Measurements from ENCODE around the gene LTA.

The LTA gene

DNA sequence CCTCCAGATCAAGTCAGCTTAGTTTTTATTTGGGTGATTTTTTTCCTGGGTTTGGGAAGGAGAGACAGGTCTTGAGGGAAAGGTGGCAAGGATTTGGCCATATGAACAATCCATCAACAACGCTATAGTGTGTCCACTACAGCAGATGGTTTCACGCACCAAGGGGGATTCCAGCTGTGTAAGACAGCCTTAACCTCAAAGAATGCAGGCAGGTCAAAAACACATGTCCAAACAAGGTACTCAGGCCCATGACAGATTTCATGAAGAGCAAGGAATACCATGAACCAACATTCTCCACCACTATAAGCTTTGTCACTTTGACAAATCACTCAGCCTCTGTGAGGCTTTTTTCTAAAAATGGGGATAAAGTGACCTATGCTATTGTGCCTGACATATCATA, 44.9 kb downstream of the LTA start:
- Histone ChIP-seq H3K27ac (ENCODE audit: extremely low read depth, low read depth, low read length) (no peak overlapping the region), H3K9me3 (ENCODE audit: control insufficient read depth, insufficient read depth, low read depth, low read length) (no peaks in the 10 kb centered on the region), H3K36me3 (ENCODE audit: control insufficient read depth in 2 of 2, insufficient read depth in 1 of 2, low read length in 2 of 2) (peaks cover 0 to 8% of the 10 kb centered on the region in 2 experiments; a peak in 1 of 3 replicates), H3K4me3 (ENCODE audit: low read depth, low read length) (no peak overlapping the region), H3K4me1 (ENCODE audit: control insufficient read depth, insufficient read depth, low read length) (peaks cover under 1% of the 10 kb centered on the region; the same call in 1 of the 2 replicates)
- ChIA-PET CTCF (interaction anchor here (0.6 to 3.7 kb wide), 3 partner anchors 18 to 209 kb away, joined by 3 to 22 read pairs (median 3); no protein-coding TSS in a partner anchor), POLR2A (interaction anchor here (0.9 kb wide), 2 partner anchors 35 to 44 kb away, joined by 3 read pairs; partner anchors contain the start of gene C6orf47)
- TF ChIP-seq GLIS1 (tag by site-specific recombination; IDR thresholded peaks at IDR 0.05) (no peak), ZNF624 (tag by site-specific recombination; IDR thresholded peaks at IDR 0.05) (no peak), HOXC10 (CRISPR knock-in tag; IDR thresholded peaks at IDR 0.05) (no peak), KLF16 (tag by site-specific recombination; IDR thresholded peaks at IDR 0.05) (no peak), GLI4 (tag by site-specific recombination; IDR thresholded peaks at IDR 0.05) (no peak), ZNF354C (tag by site-specific recombination; IDR thresholded peaks at IDR 0.05; ENCODE audit: borderline replicate concordance, low read depth) (no peak), GFI1B (tag by site-specific recombination; IDR thresholded peaks at IDR 0.05) (no peak), ZNF654 (tag by site-specific recombination; IDR thresholded peaks at IDR 0.05; ENCODE audit: low read depth) (no peak), KLF9 (tag by site-specific recombination; IDR thresholded peaks at IDR 0.05; ENCODE audit: low read depth) (no peak), YY2 (tag by site-specific recombination; IDR thresholded peaks at IDR 0.05) (no peak)
- TF ChIP-seq, protein P1, sequence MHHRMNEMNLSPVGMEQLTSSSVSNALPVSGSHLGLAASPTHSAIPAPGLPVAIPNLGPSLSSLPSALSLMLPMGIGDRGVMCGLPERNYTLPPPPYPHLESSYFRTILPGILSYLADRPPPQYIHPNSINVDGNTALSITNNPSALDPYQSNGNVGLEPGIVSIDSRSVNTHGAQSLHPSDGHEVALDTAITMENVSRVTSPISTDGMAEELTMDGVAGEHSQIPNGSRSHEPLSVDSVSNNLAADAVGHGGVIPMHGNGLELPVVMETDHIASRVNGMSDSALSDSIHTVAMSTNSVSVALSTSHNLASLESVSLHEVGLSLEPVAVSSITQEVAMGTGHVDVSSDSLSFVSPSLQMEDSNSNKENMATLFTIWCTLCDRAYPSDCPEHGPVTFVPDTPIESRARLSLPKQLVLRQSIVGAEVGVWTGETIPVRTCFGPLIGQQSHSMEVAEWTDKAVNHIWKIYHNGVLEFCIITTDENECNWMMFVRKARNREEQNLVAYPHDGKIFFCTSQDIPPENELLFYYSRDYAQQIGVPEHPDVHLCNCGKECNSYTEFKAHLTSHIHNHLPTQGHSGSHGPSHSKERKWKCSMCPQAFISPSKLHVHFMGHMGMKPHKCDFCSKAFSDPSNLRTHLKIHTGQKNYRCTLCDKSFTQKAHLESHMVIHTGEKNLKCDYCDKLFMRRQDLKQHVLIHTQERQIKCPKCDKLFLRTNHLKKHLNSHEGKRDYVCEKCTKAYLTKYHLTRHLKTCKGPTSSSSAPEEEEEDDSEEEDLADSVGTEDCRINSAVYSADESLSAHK (tag by site-specific recombination; IDR thresholded peaks at IDR 0.05): no peak

DNA sequence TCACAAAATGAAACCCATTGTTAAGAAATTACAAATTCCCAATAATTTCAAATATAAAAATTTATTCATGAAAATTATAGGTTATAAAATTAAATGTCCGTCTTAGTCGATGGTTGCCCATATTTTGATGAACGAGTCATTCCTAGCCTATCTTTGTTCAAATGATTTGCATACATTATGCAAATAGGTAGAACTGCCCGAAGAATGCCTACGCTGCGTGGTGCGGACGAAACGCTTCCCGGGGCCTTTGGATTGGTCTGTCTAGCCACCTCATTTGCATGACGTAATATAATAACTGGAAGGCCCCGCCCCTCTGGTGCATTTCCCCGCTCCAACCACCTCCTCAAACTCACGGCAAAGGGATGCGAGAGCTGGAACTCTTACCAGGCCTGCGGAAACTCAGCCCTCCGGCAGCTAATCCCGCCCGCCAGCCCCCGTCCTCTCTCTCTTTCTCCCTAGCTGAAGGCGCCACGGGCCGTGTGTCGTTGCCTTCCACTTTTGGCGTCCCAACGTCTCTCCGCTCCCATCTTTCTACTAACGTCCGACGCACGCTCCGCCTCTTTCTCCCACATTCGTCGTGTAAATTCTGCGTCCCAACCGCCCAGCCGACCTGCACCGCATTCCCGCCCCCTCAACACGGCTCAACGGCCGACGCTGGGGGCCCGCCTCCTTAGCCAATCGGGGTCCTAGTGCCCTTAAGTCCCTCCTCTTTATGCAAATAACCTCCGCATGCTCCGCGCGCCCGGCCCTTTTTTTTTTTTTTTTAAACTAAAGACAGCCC, 47.9 kb downstream of the LTA start:
- Histone ChIP-seq H3K9me3 (ENCODE audit: control insufficient read depth, insufficient read depth, low read depth, low read length) (no peaks in the 10 kb centered on the region), H3K4me1 (ENCODE audit: control insufficient read depth, insufficient read depth, low read length) (peaks cover 7% of the 10 kb centered on the region; the same call in 1 of the 2 replicates), H3K27ac (ENCODE audit: extremely low read depth, low read depth, low read length) (peak overlapping the region; percentile 99), H3K36me3 (ENCODE audit: control insufficient read depth in 2 of 2, insufficient read depth in 1 of 2, low read length in 2 of 2) (peaks cover 19 to 38% of the 10 kb centered on the region in 2 experiments), H3K4me3 (ENCODE audit: low read depth, low read length) (peak overlapping the region; percentile 66)
- ChIA-PET CTCF (interaction anchor here (0.7 to 1.5 kb wide), 3 partner anchors 13 to 322 kb away, joined by 3 read pairs; no protein-coding TSS in a partner anchor), POLR2A (interaction anchor here (0.7 to 3.1 kb wide), 11 partner anchors 19 to 208 kb away, joined by 3 to 10 read pairs (median 5); partner anchors contain the start of genes ABHD16A, DDX39B, GPANK1 and HSPA1B)
- TF ChIP-seq KLF1 (tag by site-specific recombination; IDR thresholded peaks at IDR 0.05) (peak; percentile 59), ZNF266 (tag by site-specific recombination; IDR thresholded peaks at IDR 0.05; ENCODE audit: low read depth) (no peak), ZFHX2 (tag by site-specific recombination; conservative IDR thresholded peaks at IDR 0.05) (peak; percentile 86), ZNF600 (tag by site-specific recombination; IDR thresholded peaks at IDR 0.05) (peak; percentile 91), YY2 (tag by site-specific recombination; IDR thresholded peaks at IDR 0.05) (peak; percentile 46), BCL11B (tag by site-specific recombination; IDR thresholded peaks at IDR 0.05; ENCODE audit: low read depth) (no peak), ZSCAN16 (tag by site-specific recombination; IDR thresholded peaks at IDR 0.05) (no peak), ZNF76 (tag by site-specific recombination; IDR thresholded peaks at IDR 0.05; ENCODE audit: borderline replicate concordance, low read depth) (peak; percentile 65), ZNF654 (tag by site-specific recombination; IDR thresholded peaks at IDR 0.05; ENCODE audit: low read depth) (no peak), YY1 (tag by site-specific recombination; IDR thresholded peaks at IDR 0.05) (peak; percentile 28; the same call in 1 of the 2 replicates), ZNF791 (tag by site-specific recombination; IDR thresholded peaks at IDR 0.05) (no peak), ZNF529 (tag by site-specific recombination; IDR thresholded peaks at IDR 0.05; ENCODE audit: insufficient replicate concordance) (no peak), ZNF624 (tag by site-specific recombination; IDR thresholded peaks at IDR 0.05) (no peak), KLF10 (tag by site-specific recombination; IDR thresholded peaks at IDR 0.05) (peak; percentile 99), GLIS2 (tag by site-specific recombination; IDR thresholded peaks at IDR 0.05) (peak; percentile 76), ZNF610 (tag by site-specific recombination; IDR thresholded peaks at IDR 0.05; ENCODE audit: borderline replicate concordance) (peak; percentile 83; the same call in 1 of the 2 replicates), KLF9 (tag by site-specific recombination; IDR thresholded peaks at IDR 0.05; ENCODE audit: low read depth) (peak; percentile 71), ZIC2 (tag by site-specific recombination; IDR thresholded peaks at IDR 0.05) (no peak), GLI4 (tag by site-specific recombination; IDR thresholded peaks at IDR 0.05) (no peak), WT1 (tag by site-specific recombination; IDR thresholded peaks at IDR 0.05) (peak; percentile 75)
- TF ChIP-seq, protein P2, sequence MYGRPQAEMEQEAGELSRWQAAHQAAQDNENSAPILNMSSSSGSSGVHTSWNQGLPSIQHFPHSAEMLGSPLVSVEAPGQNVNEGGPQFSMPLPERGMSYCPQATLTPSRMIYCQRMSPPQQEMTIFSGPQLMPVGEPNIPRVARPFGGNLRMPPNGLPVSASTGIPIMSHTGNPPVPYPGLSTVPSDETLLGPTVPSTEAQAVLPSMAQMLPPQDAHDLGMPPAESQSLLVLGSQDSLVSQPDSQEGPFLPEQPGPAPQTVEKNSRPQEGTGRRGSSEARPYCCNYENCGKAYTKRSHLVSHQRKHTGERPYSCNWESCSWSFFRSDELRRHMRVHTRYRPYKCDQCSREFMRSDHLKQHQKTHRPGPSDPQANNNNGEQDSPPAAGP (tag by site-specific recombination; IDR thresholded peaks at IDR 0.05): peak; percentile 86
- TF ChIP-seq, protein P3, sequence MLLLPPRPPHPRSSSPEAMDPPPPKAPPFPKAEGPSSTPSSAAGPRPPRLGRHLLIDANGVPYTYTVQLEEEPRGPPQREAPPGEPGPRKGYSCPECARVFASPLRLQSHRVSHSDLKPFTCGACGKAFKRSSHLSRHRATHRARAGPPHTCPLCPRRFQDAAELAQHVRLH (tag by site-specific recombination; IDR thresholded peaks at IDR 0.05): no peak
- TF ChIP-seq, protein P4, sequence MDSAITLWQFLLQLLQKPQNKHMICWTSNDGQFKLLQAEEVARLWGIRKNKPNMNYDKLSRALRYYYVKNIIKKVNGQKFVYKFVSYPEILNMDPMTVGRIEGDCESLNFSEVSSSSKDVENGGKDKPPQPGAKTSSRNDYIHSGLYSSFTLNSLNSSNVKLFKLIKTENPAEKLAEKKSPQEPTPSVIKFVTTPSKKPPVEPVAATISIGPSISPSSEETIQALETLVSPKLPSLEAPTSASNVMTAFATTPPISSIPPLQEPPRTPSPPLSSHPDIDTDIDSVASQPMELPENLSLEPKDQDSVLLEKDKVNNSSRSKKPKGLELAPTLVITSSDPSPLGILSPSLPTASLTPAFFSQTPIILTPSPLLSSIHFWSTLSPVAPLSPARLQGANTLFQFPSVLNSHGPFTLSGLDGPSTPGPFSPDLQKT (IDR thresholded peaks at IDR 0.05; ENCODE audit: borderline replicate concordance, low read depth, low read length): no peak
